Measurements from ENCODE around the gene HABP2.

GRCh38 chr10:113585949-113586348, 33.1 kb downstream of the HABP2 start:
- TF ChIP-seq CTCF (conservative IDR thresholded peaks at IDR 0.05; ENCODE audit: low read depth, low read length) (no peak), POLR2A (IDR thresholded peaks at IDR 0.05; ENCODE audit: low read depth, low read length) (no peak), CEBPB (IDR thresholded peaks at IDR 0.05; ENCODE audit: low read depth, low read length) (no peak), MAFK (IDR thresholded peaks at IDR 0.05; ENCODE audit: low read depth, low read length) (no peak), RAD21 (IDR thresholded peaks at IDR 0.05; ENCODE audit: low read length) (no peak), NFE2L2 (IDR thresholded peaks at IDR 0.05; ENCODE audit: low read depth, low read length) (peak; percentile 87), BHLHE40 (IDR thresholded peaks at IDR 0.05; ENCODE audit: low read depth, low read length) (no peak), MXI1 (IDR thresholded peaks at IDR 0.05; ENCODE audit: borderline replicate concordance, low read depth, low read length) (no peak), SMC3 (IDR thresholded peaks at IDR 0.05; ENCODE audit: low read depth, low read length) (no peak)
- TF ChIP-seq, protein P1, sequence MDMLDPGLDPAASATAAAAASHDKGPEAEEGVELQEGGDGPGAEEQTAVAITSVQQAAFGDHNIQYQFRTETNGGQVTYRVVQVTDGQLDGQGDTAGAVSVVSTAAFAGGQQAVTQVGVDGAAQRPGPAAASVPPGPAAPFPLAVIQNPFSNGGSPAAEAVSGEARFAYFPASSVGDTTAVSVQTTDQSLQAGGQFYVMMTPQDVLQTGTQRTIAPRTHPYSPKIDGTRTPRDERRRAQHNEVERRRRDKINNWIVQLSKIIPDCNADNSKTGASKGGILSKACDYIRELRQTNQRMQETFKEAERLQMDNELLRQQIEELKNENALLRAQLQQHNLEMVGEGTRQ (IDR thresholded peaks at IDR 0.05; ENCODE audit: low read depth, low read length), result no peak

All from IMR-90 (cell line).